ENCODE measurements around the gene SELENOH. TPM values are rescaled to one million over a fixed set of nuclear protein-coding genes. Genes with fewer than 3 reads are reported as not detected.

The SELENOH gene
- total and polyA plus RNA-seq, 2 of the 8 experiments (the other 6 are each of a cell fraction or from before 2014, with no cell fraction given), result 243 to 264 TPM

DNA sequence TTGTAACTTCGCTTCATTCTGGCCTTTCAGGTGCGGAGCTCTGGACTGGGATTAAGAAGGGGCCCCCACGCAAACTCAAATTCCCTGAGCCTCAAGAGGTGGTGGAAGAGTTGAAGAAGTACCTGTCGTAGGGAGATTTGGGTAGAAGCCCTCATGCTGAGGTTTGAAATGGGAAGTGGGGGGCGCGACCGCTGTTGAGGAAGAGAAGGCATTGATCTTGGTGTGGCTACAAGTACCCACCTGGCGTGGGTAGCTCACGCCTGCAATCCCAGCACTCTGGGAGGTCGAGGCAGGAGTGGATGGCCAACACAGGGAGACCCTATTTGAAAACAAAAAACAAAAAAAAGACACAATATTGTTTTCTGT, 779 bp downstream of the SELENOH start (continued):
- no peak for TF ChIP-seq JUND (IDR thresholded peaks at IDR 0.05; ENCODE audit: low read length)
- no peak for TF ChIP-seq SIRT6 (IDR thresholded peaks at IDR 0.05; ENCODE audit: low read length)
- no peak for TF ChIP-seq JUN (IDR thresholded peaks at IDR 0.05; ENCODE audit: low read depth, low read length)
